Activated naive CD4-positive, alpha-beta T cell treated with anti-CD3 and anti-CD28 coated beads, Interleukin-2, amount 50 U/mL, for 72 hours (primary cell): ENCODE measurements around the gene RPP25L. TPM values are rescaled to one million over a fixed set of nuclear protein-coding genes. Genes with fewer than 3 reads are reported as not detected.
"Not testable (repeated sequence)": the region's sequence is repeated elsewhere in the genome, so short reads cannot be mapped to it uniquely, and the experiment has no call there.

Experiments
- ATAC-seq, 2 donors: fragments of 150-1000 bp; cut with Tn5 transposase; 2 replicates each; pipeline ENCODE4 v1.10.0; 2021; ENCODE audit warnings: mild to moderate bottlenecking in 2 of 2, moderate library complexity in 2 of 2
- DNase-seq, 2 donors: peaks; one replicate each; pipeline ENCODE4 v3.0.0; 2021 to 2022; ENCODE audit warnings: low spot score in 2 of 2
- H3K27ac Mint-ChIP-seq, 2 donors: one replicate each; pipeline ENCODE4 v1.8.0; 2022; ENCODE audit warnings: mild to moderate bottlenecking in 2 of 2, mixed read lengths in 2 of 2
- H3K36me3 Mint-ChIP-seq, 2 donors: one replicate each; pipeline ENCODE4 v1.8.0; 2022; ENCODE audit warnings: mixed read lengths in 2 of 2
- H3K9me3 Mint-ChIP-seq, 2 donors: one replicate each; pipeline ENCODE4 v1.8.0; 2022; ENCODE audit warnings: mixed read lengths in 2 of 2
- total RNA-seq, 2 donors: library from RNA; stranded (reverse); gene quantifications; one replicate each; pipeline ENCODE4 v1.2.3, GENCODE V29; 2022

RPP25L gene
- total RNA-seq, 2 donors from 2014 or later: 19.1 to 36.2 TPM

DNA sequence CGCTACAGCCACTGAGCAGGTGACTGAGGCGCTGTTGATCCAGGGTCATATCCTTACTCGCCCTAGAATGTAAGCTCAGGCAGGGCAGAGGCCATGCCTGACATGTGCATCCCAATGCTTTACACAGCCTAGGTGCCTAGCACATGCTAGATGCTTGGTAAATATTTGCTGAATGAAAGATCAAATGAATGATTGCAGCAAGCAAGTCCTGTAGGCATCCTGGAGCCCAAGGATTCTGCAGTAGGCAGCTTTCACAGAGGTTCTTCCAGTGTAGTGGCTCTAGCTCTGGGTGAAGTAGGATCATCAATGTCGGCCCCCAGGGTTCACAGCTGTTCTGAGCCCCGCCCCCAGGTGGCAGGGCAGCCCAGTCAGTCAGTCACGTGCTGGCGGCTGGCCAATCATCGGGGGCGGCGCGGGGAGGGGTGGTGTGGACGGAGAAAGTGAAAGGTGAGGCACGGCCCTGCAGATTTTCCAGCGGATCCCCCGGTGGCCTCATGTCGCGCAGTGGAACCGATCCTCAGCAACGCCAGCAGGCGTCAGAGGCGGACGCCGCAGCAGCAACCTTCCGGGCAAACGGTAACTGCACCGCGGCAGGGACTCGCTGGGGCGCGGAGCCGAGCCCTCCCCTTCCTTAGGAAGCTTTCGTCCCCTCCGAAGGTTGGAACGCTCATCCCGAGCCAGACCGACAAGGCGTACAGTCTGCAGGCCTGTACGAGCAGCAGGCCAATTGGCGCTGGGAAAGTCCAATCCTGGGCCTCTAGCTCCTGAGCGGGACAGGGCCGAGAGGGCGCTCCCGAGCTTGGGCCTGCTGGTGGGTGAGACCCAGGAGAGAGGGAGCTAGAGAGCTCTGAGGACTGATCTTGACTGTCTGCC, 34.5 kb upstream of the RPP25L start, which contains the start of gene GALT:
TSS of gene GALT (plus strand) at position 465 of the 873 bp plus-strand sequence. CDS start at position 495, 30 bp downstream.
- ATAC-seq (peak; percentile 87 to 90), DNase-seq (peak; percentile 96 to 99)
- H3K9me3 Mint-ChIP-seq: no peaks in the 10 kb centered on the region
- peaks cover 25 to 26% of the 10 kb centered on the region in 2 donors for H3K36me3 Mint-ChIP-seq
- peak within 1 kb of the TSS; percentile 75 to 88 for H3K27ac Mint-ChIP-seq

DNA sequence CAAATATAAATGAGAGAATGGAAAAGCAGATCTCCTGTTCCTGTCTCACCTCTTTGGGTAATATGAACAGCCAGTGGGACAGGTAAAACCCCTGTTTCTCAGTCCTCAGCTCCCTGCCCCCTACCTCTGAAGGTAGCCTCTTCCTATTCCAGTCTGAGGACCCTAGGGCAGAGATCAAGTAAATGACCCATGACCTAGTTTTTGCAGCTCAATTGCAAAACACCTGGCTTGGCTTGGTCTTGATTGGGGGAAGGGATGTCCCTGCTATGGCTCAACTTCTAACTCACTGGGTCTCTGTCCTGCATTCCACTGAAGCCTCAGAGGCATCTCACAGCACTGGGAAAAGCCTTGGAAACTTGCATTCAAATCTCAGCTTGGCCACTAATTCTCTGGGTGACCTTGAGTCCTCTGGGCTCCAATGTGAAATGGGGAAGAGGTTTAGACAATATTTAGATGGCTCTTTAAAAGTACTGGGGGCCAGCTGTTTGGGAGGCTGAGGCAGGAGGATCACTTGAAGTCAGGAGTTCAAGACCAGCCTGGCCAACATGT, 32.9 kb upstream of the RPP25L start:
- H3K9me3 Mint-ChIP-seq: no peaks in the 10 kb centered on the region
- ATAC-seq (no peak), DNase-seq (no peak)
- H3K27ac Mint-ChIP-seq: no peak overlapping the region
- peaks cover 25 to 26% of the 10 kb centered on the region in 2 donors for H3K36me3 Mint-ChIP-seq

- peaks cover 6 to 8% of the 10 kb centered on the region in 2 donors for H3K36me3 Mint-ChIP-seq
- H3K9me3 Mint-ChIP-seq: no peaks in the 10 kb centered on the region
- no peak for DNase-seq
- no peak overlapping the region for H3K27ac Mint-ChIP-seq
- ATAC-seq: no peak
These were observed 30.8 kb upstream of the RPP25L start for GRCh38 chr9:34642679-34643078.

- not testable (repeated sequence) for H3K9me3 Mint-ChIP-seq, DNase-seq, ATAC-seq, H3K27ac Mint-ChIP-seq
- peaks cover 16 to 17% of the 10 kb centered on the region in 2 donors for H3K36me3 Mint-ChIP-seq
These were observed 27.4 kb upstream of the RPP25L start for GRCh38 chr9:34639322-34639721.

GRCh38 chr9:34638138-34638445, 26.2 kb upstream of the RPP25L start:
- Mint-ChIP-seq H3K9me3 (no peaks in the 10 kb centered on the region), H3K36me3 (peaks cover 16 to 17% of the 10 kb centered on the region in 2 donors), H3K27ac (peak overlapping the region; percentile 91 to 98)
- ATAC-seq (peak in 1 of 2 donors; percentile 8), DNase-seq (no peak)

DNA sequence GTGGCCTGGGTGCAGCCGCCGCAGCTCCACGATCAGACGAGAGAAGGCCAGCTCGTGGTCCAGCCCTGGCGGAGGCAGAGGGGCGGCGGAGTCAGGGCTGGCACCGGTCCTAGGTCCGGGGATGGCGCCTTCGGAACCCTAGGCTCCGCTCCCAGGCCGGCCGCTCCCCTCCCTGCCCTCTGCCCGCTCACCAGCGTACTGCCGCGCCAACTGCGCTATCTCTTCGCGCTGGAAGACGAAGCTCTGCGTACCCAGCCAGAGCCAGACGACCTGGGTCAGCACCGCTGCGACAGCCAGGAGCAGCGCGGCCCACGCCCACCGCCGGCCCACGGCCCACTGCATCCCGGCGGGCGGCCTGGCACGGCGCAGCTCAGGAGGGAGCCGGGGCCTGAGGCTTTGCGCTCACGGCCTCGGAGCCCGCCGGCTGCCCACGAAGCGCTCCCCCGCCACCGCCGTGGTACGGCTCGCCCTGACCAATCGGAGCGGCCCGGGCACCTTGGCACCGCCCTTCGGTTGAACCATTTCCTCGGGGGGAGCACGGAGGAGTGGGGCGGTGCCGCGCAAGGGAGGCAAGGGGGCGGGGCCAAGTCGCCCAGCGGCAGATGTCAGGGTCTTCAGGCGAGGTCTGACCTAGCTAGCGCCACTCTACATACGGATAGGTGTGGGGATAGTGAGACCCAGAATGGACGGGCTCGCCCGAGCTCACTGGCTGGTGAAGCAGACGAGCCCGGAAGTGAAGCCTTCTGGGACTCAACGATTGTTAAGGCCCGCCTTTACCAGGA, 25.6 kb upstream of the RPP25L start, which contains the start of gene SIGMAR1:
TSS of gene SIGMAR1 (minus strand) at position 432 of the 782 bp plus-strand sequence. CDS start at position 342, 90 bp downstream.
- no peaks in the 10 kb centered on the region for H3K9me3 Mint-ChIP-seq
- H3K36me3 Mint-ChIP-seq: peaks cover 16 to 17% of the 10 kb centered on the region in 2 donors
- DNase-seq (peak; percentile 96 to 98), ATAC-seq (peak; percentile 90 to 93)
- H3K27ac Mint-ChIP-seq: peak within 1 kb of the TSS; percentile 91 to 98

DNA sequence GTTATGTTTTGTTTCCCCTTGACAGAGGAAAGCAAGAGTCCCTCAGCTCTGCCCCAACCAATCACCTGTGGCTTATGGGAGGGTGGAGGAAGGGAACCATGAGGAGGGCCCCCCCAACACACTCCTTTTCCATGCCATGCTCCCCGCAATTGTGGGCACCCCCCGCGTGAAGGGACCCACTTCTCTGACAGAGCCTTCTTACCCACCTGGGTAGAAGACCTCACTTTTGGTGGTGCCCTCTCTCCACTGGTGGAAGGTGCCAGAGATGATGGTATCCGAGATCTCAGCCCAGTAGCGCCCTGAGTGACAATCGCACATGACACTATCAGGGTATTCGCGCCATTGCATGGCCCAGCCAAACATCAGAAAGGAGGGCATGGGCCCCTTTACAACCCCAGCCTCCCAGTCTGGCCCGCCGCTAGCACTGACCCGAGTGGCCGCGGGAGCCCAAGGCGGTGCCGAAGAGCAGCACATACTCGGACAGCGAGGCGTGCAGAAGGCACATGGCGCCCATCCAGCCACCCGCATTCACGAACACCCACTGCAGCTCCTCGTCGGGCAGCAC, 25.0 kb upstream of the RPP25L start:
- H3K9me3 Mint-ChIP-seq: no peaks in the 10 kb centered on the region
- ATAC-seq: no peak

GRCh38 chr9:34635556-34635955, 23.7 kb upstream of the RPP25L start:
- no peak for DNase-seq
- Mint-ChIP-seq H3K9me3 (no peaks in the 10 kb centered on the region), H3K36me3 (peaks cover 16 to 17% of the 10 kb centered on the region in 2 donors), H3K27ac (peak overlapping the region in 1 of 2 donors; percentile 58)
- ATAC-seq: no peak

More for the DNA sequence above, 25.0 kb upstream of the RPP25L start:
- H3K27ac Mint-ChIP-seq: peak overlapping the region; percentile 91 to 93
- DNase-seq: no peak
- peaks cover 16 to 17% of the 10 kb centered on the region in 2 donors for H3K36me3 Mint-ChIP-seq

- ATAC-seq: no peak
These were observed 22.8 kb upstream of the RPP25L start for GRCh38 chr9:34634551-34635248.

GRCh38 chr9:34633851-34634550, 22.1 kb upstream of the RPP25L start:
- peaks cover 16 to 17% of the 10 kb centered on the region in 2 donors for H3K36me3 Mint-ChIP-seq
- DNase-seq: peak in 1 of 2 donors; percentile 80
- no peak overlapping the region for H3K27ac Mint-ChIP-seq
- ATAC-seq: peak; percentile 18 to 41
- no peaks in the 10 kb centered on the region for H3K9me3 Mint-ChIP-seq

More at GRCh38 chr9:34634551-34635248, 22.8 kb upstream of the RPP25L start:
- DNase-seq: no peak
- Mint-ChIP-seq H3K27ac (no peak overlapping the region), H3K36me3 (peaks cover 16 to 17% of the 10 kb centered on the region in 2 donors), H3K9me3 (no peaks in the 10 kb centered on the region)

DNA sequence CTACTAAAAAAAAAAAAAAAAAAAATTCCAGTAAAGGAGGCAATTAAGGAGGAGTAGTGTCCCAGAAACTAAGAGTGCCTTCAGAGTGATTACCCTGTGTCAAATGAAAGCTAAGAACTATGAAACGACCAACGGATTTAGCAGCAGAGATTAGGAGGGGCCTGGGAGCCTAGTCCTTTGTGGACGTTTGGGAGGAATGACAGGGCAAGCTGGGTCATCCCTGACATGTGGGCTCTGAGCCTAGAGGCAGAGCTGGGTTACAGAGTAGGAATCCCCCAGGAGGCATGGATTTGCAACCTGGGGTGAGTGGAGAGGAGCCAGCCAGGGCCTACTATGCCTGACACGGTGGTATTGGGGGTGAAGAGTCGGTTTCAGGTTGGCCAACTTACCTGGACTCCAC, 21.3 kb upstream of the RPP25L start:
- no peak for DNase-seq
- no peaks in the 10 kb centered on the region for H3K9me3 Mint-ChIP-seq
- ATAC-seq: no peak
- no peak overlapping the region for H3K27ac Mint-ChIP-seq
- H3K36me3 Mint-ChIP-seq: peaks cover 16 to 23% of the 10 kb centered on the region in 2 donors

GRCh38 chr9:34630402-34631154, 18.7 kb upstream of the RPP25L start:
- ATAC-seq (no peak), DNase-seq (no peak)
- Mint-ChIP-seq H3K36me3 (peaks cover 5 to 11% of the 10 kb centered on the region in 2 donors), H3K9me3 (no peaks in the 10 kb centered on the region), H3K27ac (no peak overlapping the region)

- Mint-ChIP-seq H3K36me3 (peaks cover 0 to 6% of the 10 kb centered on the region in 2 donors), H3K9me3 (no peaks in the 10 kb centered on the region), H3K27ac (no peak overlapping the region)
- no peak for DNase-seq
- no peak for ATAC-seq
These were observed 17.6 kb upstream of the RPP25L start for GRCh38 chr9:34629491-34629808.

DNA sequence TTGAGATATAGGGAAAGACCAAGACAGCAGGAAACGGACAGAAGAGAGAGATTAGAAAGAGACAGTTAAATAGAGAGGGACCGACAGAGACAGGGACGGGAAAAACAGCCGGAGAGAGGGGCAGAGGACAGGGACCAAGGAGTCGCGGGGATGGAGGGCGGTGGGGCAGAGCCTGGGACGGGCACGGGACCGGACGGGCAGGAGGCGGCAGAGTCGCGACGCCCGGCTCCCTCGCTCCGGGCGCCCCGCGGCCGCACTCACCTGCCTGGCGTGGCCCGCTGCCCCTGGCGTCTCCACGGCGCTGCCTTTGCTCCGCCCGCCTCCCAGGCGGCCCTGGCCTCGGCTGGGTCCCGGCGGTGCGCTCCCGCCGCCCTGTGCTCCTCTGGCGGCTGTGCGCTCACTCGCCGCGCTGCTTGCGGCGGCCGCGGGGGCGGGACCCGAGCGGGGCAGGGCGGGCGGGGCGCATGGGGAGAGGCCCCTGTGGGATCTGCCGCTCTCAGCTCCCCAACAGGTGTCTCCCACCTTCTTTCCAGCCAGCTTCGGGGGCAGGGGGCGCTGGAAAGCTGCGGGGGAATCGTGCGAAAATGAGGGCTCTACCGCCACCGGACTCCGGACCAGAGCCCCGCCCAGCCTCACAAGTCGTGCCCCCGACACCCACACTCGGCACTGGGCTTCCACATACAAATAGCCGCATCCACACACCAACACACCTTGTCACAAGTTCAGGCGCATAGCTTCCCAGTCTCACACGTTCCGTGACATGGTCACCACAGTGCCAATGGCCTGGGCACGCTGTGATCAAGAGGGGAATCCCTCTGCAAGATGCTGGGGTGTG, 17.0 kb upstream of the RPP25L start, which contains the start of gene ARID3C:
TSS of gene ARID3C (minus strand) at position 411 of the 835 bp plus-strand sequence. CDS start 1,052 bp downstream, outside the sequence.
- ATAC-seq: peak; percentile 70 to 81
- no peaks in the 10 kb centered on the region for H3K9me3 Mint-ChIP-seq
- peak within 1 kb of the TSS in 1 of 2 donors; percentile 36 for H3K27ac Mint-ChIP-seq
- peaks cover 0 to 6% of the 10 kb centered on the region in 2 donors for H3K36me3 Mint-ChIP-seq
- peak in 1 of 2 donors; percentile 57 for DNase-seq
